Lower lobe of right lung (tissue), 2 donors: ENCODE results near the gene ENAH. TPM values are rescaled to one million over a fixed set of nuclear protein-coding genes. Genes with fewer than 3 reads are reported as not detected.
A peak's percentile ranks its signal among the peaks of the same experiment; 100 is the strongest.
"Not testable (repeated sequence)": the region's sequence is repeated elsewhere in the genome, so short reads cannot be mapped to it uniquely, and the experiment has no call there.

Source experiments
- ATAC-seq, 2 donors: fragments of 200-7000 bp; cut with Tn5 transposase; one replicate each; pipeline ENCODE4 v1.9.1; 2020 to 2022; ENCODE audit warnings: mild to moderate bottlenecking in 2 of 2, moderate library complexity in 2 of 2
- DNase-seq: peaks from one replicate; pipeline ENCODE4 v3.0.0-alpha.2; 2020
- H3K27ac ChIP-seq: fragments of 200-600 bp; one replicate; pipeline ENCODE4 v1.8.0; 2022
- H3K27me3 ChIP-seq: fragments of 200-600 bp; one replicate; pipeline ENCODE4 v1.8.0; 2022; ENCODE audit warnings: low read depth
- H3K36me3 ChIP-seq: fragments of 200-600 bp; one replicate; pipeline ENCODE4 v1.8.0; 2022; ENCODE audit warnings: mild to moderate bottlenecking
- H3K4me1 ChIP-seq: fragments of 200-600 bp; one replicate; pipeline ENCODE4 v1.8.0; 2022
- H3K4me3 ChIP-seq: fragments of 200-600 bp; one replicate; pipeline ENCODE4 v1.8.0; 2022; ENCODE audit warnings: mild to moderate bottlenecking
- H3K9me3 ChIP-seq: fragments of 200-600 bp; one replicate; pipeline ENCODE4 v1.8.0; 2022
- CTCF ChIP-seq: fragments of 200-600 bp; IDR thresholded peaks from one replicate; pipeline ENCODE4 v1.8.0; 2022; ENCODE audit warnings: antibody characterized with exemption, mild to moderate bottlenecking
- intact Hi-C: fragments of 100-400 bp; cut with DNase I; formaldehyde crosslinking; loops from one replicate; pipeline ENCODE4 v1.11.0; 2022
- total RNA-seq: library from RNA; stranded (reverse); fragmentation: NEBNext Ultra II Directional; extraction: Animal tissue kit (Norgen Biotek cat#: 25700); gene quantifications from one replicate; pipeline ENCODE4 v1.2.1, GENCODE V29; 2021
- donor health status: DM: no; HTN: yes; CAD: no; lungs with severe emphysema.

Gene ENAH
- total RNA-seq, 1 donor from 2014 or later, result 51.4 TPM

GRCh38 chr1:225476538-225476988, 176.4 kb downstream of the ENAH start:
- ATAC-seq (no peak), DNase-seq (no peak)
- no peaks in the 10 kb centered on the region for H3K36me3 ChIP-seq
- H3K27ac ChIP-seq, result no peak overlapping the region
- intact Hi-C loops, result loop anchor here (10.0 kb wide), 1 partner anchor 498 kb away; no protein-coding TSS in a partner anchor
- no peaks in the 10 kb centered on the region for H3K27me3 ChIP-seq
- H3K4me1 ChIP-seq, result peaks cover 17% of the 10 kb centered on the region
- no peak overlapping the region for H3K4me3 ChIP-seq
- no peaks in the 10 kb centered on the region for H3K9me3 ChIP-seq
- TF ChIP-seq CTCF, result no peak

GRCh38 chr1:225476100-225476511, 176.8 kb downstream of the ENAH start:
- intact Hi-C loops, result loop anchor here (10.0 kb wide), 1 partner anchor 499 kb away; no protein-coding TSS in a partner anchor
- Histone ChIP-seq H3K27ac (no peak overlapping the region), H3K9me3 (no peaks in the 10 kb centered on the region), H3K4me1 (peaks cover 14% of the 10 kb centered on the region), H3K27me3 (no peaks in the 10 kb centered on the region), H3K4me3 (no peak overlapping the region), H3K36me3 (no peaks in the 10 kb centered on the region)
- ATAC-seq (no peak), DNase-seq (no peak)
- no peak for TF ChIP-seq CTCF

GRCh38 chr1:225474986-225475820, 177.7 kb downstream of the ENAH start:
- H3K27me3 ChIP-seq, result no peaks in the 10 kb centered on the region
- H3K27ac ChIP-seq, result no peak overlapping the region
- intact Hi-C loops, result loop anchor here (10.0 kb wide), 1 partner anchor 500 kb away; no protein-coding TSS in a partner anchor
- no peaks in the 10 kb centered on the region for H3K9me3 ChIP-seq
- ATAC-seq (peak; percentile 92 to 97), DNase-seq (peak; percentile 80)
- H3K4me1 ChIP-seq, result peaks cover 10% of the 10 kb centered on the region
- peak; percentile 100 for TF ChIP-seq CTCF
- H3K4me3 ChIP-seq, result peak overlapping the region; percentile 25
- H3K36me3 ChIP-seq, result no peaks in the 10 kb centered on the region

GRCh38 chr1:225474439-225474985, 178.4 kb downstream of the ENAH start:
- H3K4me3 ChIP-seq, result no peak overlapping the region
- ATAC-seq, result no peak
- H3K36me3 ChIP-seq, result no peaks in the 10 kb centered on the region
- no peaks in the 10 kb centered on the region for H3K27me3 ChIP-seq
- no peak for DNase-seq
- no peak overlapping the region for H3K27ac ChIP-seq
- peaks cover 10% of the 10 kb centered on the region for H3K4me1 ChIP-seq
- H3K9me3 ChIP-seq, result no peaks in the 10 kb centered on the region
- no peak for TF ChIP-seq CTCF
- intact Hi-C loops, result loop anchor here (10.0 kb wide), 1 partner anchor 500 kb away; no protein-coding TSS in a partner anchor

DNA sequence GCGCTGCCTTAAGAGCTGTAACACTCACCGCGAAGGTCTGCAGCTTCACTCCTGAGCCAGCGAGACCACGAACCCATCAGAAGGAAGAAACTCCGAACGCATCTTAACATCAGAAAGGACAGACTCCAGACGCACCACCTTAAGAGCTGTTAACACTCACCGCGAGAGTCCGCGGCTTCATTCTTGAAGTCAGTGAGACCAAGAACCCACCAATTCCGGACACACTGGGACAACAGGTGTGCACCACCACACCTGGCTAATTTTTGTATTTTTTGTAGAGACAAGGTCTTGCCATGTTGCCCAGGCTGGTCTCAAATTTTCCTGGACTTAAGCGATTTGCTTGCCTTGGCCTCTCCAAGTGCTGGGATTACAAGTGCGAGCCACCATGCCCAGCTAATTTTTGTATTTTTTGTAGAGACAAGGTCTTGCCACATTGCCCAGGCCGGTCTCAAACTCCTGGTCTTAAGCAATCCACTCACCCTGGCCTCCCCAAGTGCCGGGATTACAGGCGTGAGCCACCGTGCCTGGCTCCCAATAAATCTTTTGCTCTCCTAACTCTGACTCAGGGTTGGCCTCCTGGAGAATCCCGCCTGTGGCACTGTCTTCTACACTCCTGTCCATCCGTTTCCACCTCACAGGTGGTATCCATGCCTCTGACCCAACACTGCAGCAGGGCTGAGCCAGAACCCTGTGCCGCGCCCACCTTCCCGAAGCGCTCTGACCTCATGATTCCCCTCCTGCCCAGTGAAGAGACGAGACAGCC, 179.1 kb downstream of the ENAH start:
- ATAC-seq, result peak in 1 of 2 donors; percentile 3
- not testable (repeated sequence) for H3K36me3 ChIP-seq, DNase-seq, H3K27ac ChIP-seq, H3K27me3 ChIP-seq, H3K9me3 ChIP-seq, H3K4me3 ChIP-seq
- intact Hi-C loops, result loop anchor here (10.0 kb wide), 1 partner anchor 501 kb away; no protein-coding TSS in a partner anchor
- peaks cover 10% of the 10 kb centered on the region for H3K4me1 ChIP-seq

- not testable (repeated sequence) for ATAC-seq
Measured at GRCh38 chr1:225473266-225473665, 179.7 kb downstream of the ENAH start.

More at GRCh38 chr1:225473266-225473665, 179.7 kb downstream of the ENAH start:
- intact Hi-C loops, result loop anchor here (10.0 kb wide), 1 partner anchor 502 kb away; no protein-coding TSS in a partner anchor
- not testable (repeated sequence) for H3K36me3 ChIP-seq, H3K27me3 ChIP-seq, H3K9me3 ChIP-seq, H3K4me3 ChIP-seq, H3K27ac ChIP-seq, DNase-seq
- peaks cover 13% of the 10 kb centered on the region for H3K4me1 ChIP-seq
